Caco-2 (cell line): ENCODE results near the gene FKBP1A. TPM values are rescaled to one million over a fixed set of nuclear protein-coding genes. Genes with fewer than 3 reads are reported as not detected.

ENCODE experiments used
- BruUV-seq: library from RNA; stranded (reverse); fragments of 400-500 nt; replicated peaks from 2 replicates; lab custom pipeline; 2021; lab: Mats Ljungman, UMichigan
- CTCF ChIA-PET: fragments of 300-600 bp; sonication (Branson Sonifier 250); formaldehyde crosslinking; loops from one replicate; lab custom pipeline; 2022; ENCODE audit warnings: antibody characterized with exemption; lab: Charles Lee
- POLR2A ChIA-PET: fragments of 300-600 bp; sonication (Branson Sonifier 250); formaldehyde crosslinking; loops from one replicate; lab custom pipeline; 2022; ENCODE audit warnings: antibody characterized with exemption; lab: Charles Lee
- DNase-seq, 2 experiments: peaks; one replicate each; pipeline versions ENCODE4 v3.0.0 to v3.0.0-alpha.2; 2020 to 2022
- H3K27me3 ChIP-seq: replicated peaks from 2 replicates; pipeline ENCODE4 v1.6.0; 2011; ENCODE audit warnings: low read length; ENCODE audit not compliant: control insufficient read depth, insufficient read depth
- H3K36me3 ChIP-seq: 2 replicates; pipeline ENCODE4 v1.5.1; 2011; ENCODE audit warnings: low read length; ENCODE audit not compliant: control insufficient read depth, insufficient read depth
- H3K4me1 ChIP-seq: fragments of 250-450 bp; sonication (Bioruptor Pico); 2 replicates; pipeline ENCODE4 v1.5.1; 2020; ENCODE audit warnings: mild to moderate bottlenecking
- H3K4me3 ChIP-seq: 2 replicates; pipeline ENCODE4 v1.5.1; 2011; ENCODE audit warnings: low read depth, mild to moderate bottlenecking, control low read depth, low read length
- H3K9me3 ChIP-seq: fragments of 250-450 bp; sonication (Bioruptor Pico); 2 replicates; pipeline ENCODE4 v1.5.1; 2020; ENCODE audit warnings: mild to moderate bottlenecking, moderate library complexity
- H3K27ac Mint-ChIP-seq: one replicate; pipeline ENCODE4 v1.8.0; 2022; ENCODE audit warnings: mixed read lengths; ENCODE audit not compliant: unreplicated experiment
- H3K27me3 Mint-ChIP-seq: one replicate; pipeline ENCODE4 v1.8.0; 2022; ENCODE audit warnings: mixed read lengths; ENCODE audit not compliant: insufficient read depth, unreplicated experiment
- H3K36me3 Mint-ChIP-seq: one replicate; pipeline ENCODE4 v1.8.0; 2022; ENCODE audit warnings: mild to moderate bottlenecking, mixed read lengths; ENCODE audit not compliant: insufficient read depth, unreplicated experiment
- H3K4me1 Mint-ChIP-seq: one replicate; pipeline ENCODE4 v1.8.0; 2022; ENCODE audit warnings: low read depth, mixed read lengths; ENCODE audit not compliant: unreplicated experiment
- H3K4me3 Mint-ChIP-seq: one replicate; pipeline ENCODE4 v1.8.0; 2022; ENCODE audit warnings: mild to moderate bottlenecking, moderate library complexity, mixed read lengths; ENCODE audit not compliant: unreplicated experiment
- H3K9me3 Mint-ChIP-seq: one replicate; pipeline ENCODE4 v1.8.0; 2022; ENCODE audit warnings: mixed read lengths; ENCODE audit not compliant: unreplicated experiment
- intact Hi-C: fragments of 100-400 bp; cut with micrococcal nuclease; formaldehyde crosslinking; loops from one replicate; pipeline ENCODE4 v1.10.0; 2022; ENCODE audit not compliant: unreplicated experiment
- total RNA-seq: library from RNA; stranded (reverse); gene quantifications from 2 replicates; pipeline ENCODE4 v1.2.3, GENCODE V29; 2022
- TF ChIP-seq, protein P1 (sequence below), 2 experiments: fragments of 200-600 bp in 1 of 2; IDR thresholded peaks; 1 replicate in 1 of 2; 2 replicates in 1 of 2; pipeline versions ENCODE4 v1.5.1 to v1.8.0; 2011 to 2022; ENCODE audit warnings: antibody characterized with exemption in 1 of 2, control low read depth in 1 of 2, inconsistent platforms in 1 of 2, low read depth in 1 of 2, low read length in 1 of 2, mild to moderate bottlenecking in 1 of 2, moderate library complexity in 1 of 2; ENCODE audit not compliant: insufficient read depth in 1 of 2, severe bottlenecking in 1 of 2, unreplicated experiment in 1 of 2

The FKBP1A gene
- total RNA-seq, 1 experiment from 2014 or later, result 220 TPM

DNA sequence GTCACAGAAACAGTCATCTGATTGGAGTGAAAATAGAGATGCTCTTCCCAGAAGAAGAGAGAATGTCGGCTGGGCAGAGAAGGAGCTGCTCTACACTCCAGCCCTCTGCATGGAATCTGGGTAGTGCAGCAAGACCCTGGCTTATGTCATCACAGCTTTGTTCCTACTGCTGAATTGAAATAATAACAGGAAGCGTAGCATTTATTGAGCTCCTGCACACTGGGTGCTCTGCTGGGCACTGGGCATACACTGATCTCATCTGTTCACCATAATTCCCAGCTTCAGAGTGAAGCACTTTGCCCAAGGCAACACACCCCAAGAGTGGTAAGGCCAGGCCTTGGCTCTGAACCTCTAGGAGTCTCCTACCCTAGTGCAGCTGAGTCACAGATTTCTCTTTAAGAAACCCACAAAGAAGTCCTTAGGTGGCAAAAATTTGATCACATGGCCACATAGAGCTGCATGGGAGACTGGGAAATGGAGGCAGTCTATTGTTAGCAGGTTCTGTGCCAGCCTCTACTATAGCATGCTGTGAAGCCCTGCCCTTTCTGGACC, 60.0 kb downstream of the FKBP1A start:
- Histone ChIP-seq H3K36me3 (peaks cover 4% of the 10 kb centered on the region), H3K9me3 (no peaks in the 10 kb centered on the region)
- POLR2A ChIA-PET, result no interaction called here

DNA sequence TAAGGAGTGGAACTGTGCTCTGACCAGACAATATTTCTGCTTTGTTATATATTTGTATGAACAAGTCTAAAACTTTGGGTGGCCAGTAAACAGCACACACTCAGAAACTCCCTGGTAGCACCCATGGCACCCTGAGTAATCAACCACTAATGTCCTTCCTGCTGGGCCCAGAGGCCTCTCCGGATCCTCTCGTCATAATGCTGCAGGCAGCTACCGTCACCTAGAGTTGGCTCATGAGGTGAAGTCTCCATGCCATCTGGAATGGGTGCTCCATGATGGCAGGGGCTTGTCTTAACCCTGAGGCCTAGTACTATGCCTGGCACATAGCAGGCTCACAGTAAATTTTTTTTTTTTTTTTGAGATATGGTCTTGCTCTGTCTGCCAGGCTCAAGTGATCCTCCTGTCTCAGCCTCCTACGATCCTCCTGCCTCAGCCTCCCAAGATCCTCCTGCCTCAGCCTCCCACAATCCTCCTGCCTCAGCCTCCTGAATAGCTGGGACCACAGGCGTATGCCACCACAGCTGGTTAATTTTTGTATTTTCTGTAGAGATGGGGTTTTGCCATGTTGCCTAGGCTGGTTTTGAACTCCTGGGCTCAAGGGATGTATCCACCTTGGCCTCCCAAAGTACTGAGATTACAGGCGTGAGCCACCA, 60.9 kb downstream of the FKBP1A start:
- Mint-ChIP-seq H3K9me3 (no peaks in the 10 kb centered on the region), H3K4me1 (peaks cover 13% of the 10 kb centered on the region), H3K27me3 (no peaks in the 10 kb centered on the region), H3K27ac (no peak overlapping the region), H3K36me3 (peaks cover 26% of the 10 kb centered on the region), H3K4me3 (no peak overlapping the region)
- BruUV-seq, result no TSS peak
- no peaks in the 10 kb centered on the region for H3K27me3 ChIP-seq
- DNase-seq, result no peak
- POLR2A ChIA-PET, result no interaction called here
- TF ChIP-seq, protein P1, sequence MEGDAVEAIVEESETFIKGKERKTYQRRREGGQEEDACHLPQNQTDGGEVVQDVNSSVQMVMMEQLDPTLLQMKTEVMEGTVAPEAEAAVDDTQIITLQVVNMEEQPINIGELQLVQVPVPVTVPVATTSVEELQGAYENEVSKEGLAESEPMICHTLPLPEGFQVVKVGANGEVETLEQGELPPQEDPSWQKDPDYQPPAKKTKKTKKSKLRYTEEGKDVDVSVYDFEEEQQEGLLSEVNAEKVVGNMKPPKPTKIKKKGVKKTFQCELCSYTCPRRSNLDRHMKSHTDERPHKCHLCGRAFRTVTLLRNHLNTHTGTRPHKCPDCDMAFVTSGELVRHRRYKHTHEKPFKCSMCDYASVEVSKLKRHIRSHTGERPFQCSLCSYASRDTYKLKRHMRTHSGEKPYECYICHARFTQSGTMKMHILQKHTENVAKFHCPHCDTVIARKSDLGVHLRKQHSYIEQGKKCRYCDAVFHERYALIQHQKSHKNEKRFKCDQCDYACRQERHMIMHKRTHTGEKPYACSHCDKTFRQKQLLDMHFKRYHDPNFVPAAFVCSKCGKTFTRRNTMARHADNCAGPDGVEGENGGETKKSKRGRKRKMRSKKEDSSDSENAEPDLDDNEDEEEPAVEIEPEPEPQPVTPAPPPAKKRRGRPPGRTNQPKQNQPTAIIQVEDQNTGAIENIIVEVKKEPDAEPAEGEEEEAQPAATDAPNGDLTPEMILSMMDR (IDR thresholded peaks at IDR 0.05; ENCODE audit: insufficient read depth in 1 of 2, low read depth in 1 of 2, low read length in 1 of 2, severe bottlenecking in 1 of 2, unreplicated experiment in 1 of 2), result no peak
- no peaks in the 10 kb centered on the region for H3K9me3 ChIP-seq
- peaks cover 18% of the 10 kb centered on the region for H3K4me1 ChIP-seq
- CTCF ChIA-PET, result no interaction called here
- H3K4me3 ChIP-seq, result no peak overlapping the region
- intact Hi-C loops, result no loop called here
- H3K36me3 ChIP-seq, result peaks cover 4% of the 10 kb centered on the region

More for the DNA sequence above, 60.0 kb downstream of the FKBP1A start:
- CTCF ChIA-PET, result no interaction called here
- H3K4me3 Mint-ChIP-seq, result no peak overlapping the region
- no peak for DNase-seq
- no peaks in the 10 kb centered on the region for H3K9me3 Mint-ChIP-seq
- Histone ChIP-seq H3K27me3 (no peaks in the 10 kb centered on the region), H3K4me1 (peaks cover 10% of the 10 kb centered on the region), H3K4me3 (no peak overlapping the region)
- H3K4me1 Mint-ChIP-seq, result peaks cover 4% of the 10 kb centered on the region
- intact Hi-C loops, result no loop called here
- TF ChIP-seq, protein P1 (IDR thresholded peaks at IDR 0.05; ENCODE audit: insufficient read depth in 1 of 2, low read depth in 1 of 2, low read length in 1 of 2, severe bottlenecking in 1 of 2, unreplicated experiment in 1 of 2), result no peak
- H3K27ac Mint-ChIP-seq, result no peak overlapping the region
- no TSS peak for BruUV-seq
- H3K27me3 Mint-ChIP-seq, result no peaks in the 10 kb centered on the region
- H3K36me3 Mint-ChIP-seq, result peaks cover 29% of the 10 kb centered on the region

DNA sequence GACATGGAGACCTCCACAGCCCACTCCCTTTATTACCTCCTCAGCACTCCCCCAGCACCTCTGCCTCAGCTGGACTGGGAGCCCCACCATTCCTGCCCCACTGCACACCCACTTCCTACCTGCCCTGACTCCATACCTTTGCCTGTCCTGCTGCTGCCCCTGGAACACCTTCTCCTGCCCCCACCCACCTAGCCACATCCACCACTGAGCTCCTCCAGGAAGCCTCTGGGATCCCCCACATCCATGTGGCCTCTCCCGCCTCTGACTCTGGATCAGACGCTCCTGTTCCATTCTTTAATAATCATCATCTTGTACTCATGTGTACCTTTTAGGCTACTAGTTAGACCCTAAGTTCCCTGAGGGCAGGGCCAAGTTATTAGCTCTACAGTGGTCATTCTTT, 61.8 kb downstream of the FKBP1A start:
- H3K36me3 Mint-ChIP-seq, result peaks cover 22% of the 10 kb centered on the region
- H3K27me3 Mint-ChIP-seq, result no peaks in the 10 kb centered on the region
- no TSS peak for BruUV-seq
- peaks cover 27% of the 10 kb centered on the region for H3K4me1 ChIP-seq
- intact Hi-C loops, result no loop called here
- no peak overlapping the region for H3K4me3 Mint-ChIP-seq
- H3K4me3 ChIP-seq, result no peak overlapping the region
- peak in 1 of 2 experiments; percentile 0 for DNase-seq
- no peaks in the 10 kb centered on the region for H3K9me3 Mint-ChIP-seq
- ChIA-PET POLR2A (no interaction called here), CTCF (no interaction called here)
- TF ChIP-seq, protein P1 (IDR thresholded peaks at IDR 0.05; ENCODE audit: insufficient read depth in 1 of 2, low read depth in 1 of 2, low read length in 1 of 2, severe bottlenecking in 1 of 2, unreplicated experiment in 1 of 2), result no peak
- H3K4me1 Mint-ChIP-seq, result peaks cover 13% of the 10 kb centered on the region
- no peak overlapping the region for H3K27ac Mint-ChIP-seq
- H3K27me3 ChIP-seq, result no peaks in the 10 kb centered on the region
- no peaks in the 10 kb centered on the region for H3K9me3 ChIP-seq
- H3K36me3 ChIP-seq, result peaks cover 4% of the 10 kb centered on the region
